ENCODE results near the gene EHMT1.
"Not testable (repeated sequence)": the region's sequence is repeated elsewhere in the genome, so short reads cannot be mapped to it uniquely, and the experiment has no call there.

Gene EHMT1

GRCh38 chr9:137764981-137765380, 146.2 kb downstream of the EHMT1 start:
- DNase-seq = no peak

GRCh38 chr9:137765536-137765935, 146.7 kb downstream of the EHMT1 start:
- DNase-seq = no peak

- no peak for DNase-seq
Measured at GRCh38 chr9:137771580-137771979, 152.8 kb downstream of the EHMT1 start.

GRCh38 chr9:137772281-137772873, 153.6 kb downstream of the EHMT1 start:
- DNase-seq = peak; percentile 11

- no peak for DNase-seq
Measured at GRCh38 chr9:137774775-137775386, 156.1 kb downstream of the EHMT1 start.

- no peak for DNase-seq
Measured at GRCh38 chr9:137776306-137776995, 157.6 kb downstream of the EHMT1 start.

GRCh38 chr9:137777761-137778160, 159.0 kb downstream of the EHMT1 start:
- DNase-seq = no peak

GRCh38 chr9:137778336-137778735, 159.5 kb downstream of the EHMT1 start:
- no peak for DNase-seq

GRCh38 chr9:137778914-137779313, 160.1 kb downstream of the EHMT1 start:
- no peak for DNase-seq

- DNase-seq = not testable (repeated sequence)
Measured at GRCh38 chr9:137780031-137780430, 161.2 kb downstream of the EHMT1 start.

- no peak for DNase-seq
Measured at GRCh38 chr9:137781906-137782585, 163.2 kb downstream of the EHMT1 start.

GRCh38 chr9:137783521-137783920, 164.7 kb downstream of the EHMT1 start:
- DNase-seq = no peak

- DNase-seq = no peak
Measured at GRCh38 chr9:137784046-137784445, 165.2 kb downstream of the EHMT1 start.

GRCh38 chr9:137784641-137785513, 166.1 kb downstream of the EHMT1 start:
- no peak for DNase-seq

- DNase-seq = peak; percentile 92
Measured at GRCh38 chr9:137785704-137786161, 166.9 kb downstream of the EHMT1 start.

- no peak for DNase-seq
Measured at GRCh38 chr9:137786511-137786920, 167.7 kb downstream of the EHMT1 start.

- DNase-seq = no peak
Measured at GRCh38 chr9:137787381-137787780, 168.6 kb downstream of the EHMT1 start.

GRCh38 chr9:137787786-137788505, 169.1 kb downstream of the EHMT1 start:
- no peak for DNase-seq

- DNase-seq = no peak
Measured at GRCh38 chr9:137788561-137789294, 169.9 kb downstream of the EHMT1 start.

GRCh38 chr9:137789295-137789895, 170.6 kb downstream of the EHMT1 start:
- no peak for DNase-seq

- no peak for DNase-seq
Measured at GRCh38 chr9:137791947-137792346, 173.1 kb downstream of the EHMT1 start.

Data from NCI-H69 (cell line).